ENCODE data around the gene ENPP6.
"Not testable (repeated sequence)": the region's sequence is repeated elsewhere in the genome, so short reads cannot be mapped to it uniquely, and the experiment has no call there.

The ENPP6 gene

DNA sequence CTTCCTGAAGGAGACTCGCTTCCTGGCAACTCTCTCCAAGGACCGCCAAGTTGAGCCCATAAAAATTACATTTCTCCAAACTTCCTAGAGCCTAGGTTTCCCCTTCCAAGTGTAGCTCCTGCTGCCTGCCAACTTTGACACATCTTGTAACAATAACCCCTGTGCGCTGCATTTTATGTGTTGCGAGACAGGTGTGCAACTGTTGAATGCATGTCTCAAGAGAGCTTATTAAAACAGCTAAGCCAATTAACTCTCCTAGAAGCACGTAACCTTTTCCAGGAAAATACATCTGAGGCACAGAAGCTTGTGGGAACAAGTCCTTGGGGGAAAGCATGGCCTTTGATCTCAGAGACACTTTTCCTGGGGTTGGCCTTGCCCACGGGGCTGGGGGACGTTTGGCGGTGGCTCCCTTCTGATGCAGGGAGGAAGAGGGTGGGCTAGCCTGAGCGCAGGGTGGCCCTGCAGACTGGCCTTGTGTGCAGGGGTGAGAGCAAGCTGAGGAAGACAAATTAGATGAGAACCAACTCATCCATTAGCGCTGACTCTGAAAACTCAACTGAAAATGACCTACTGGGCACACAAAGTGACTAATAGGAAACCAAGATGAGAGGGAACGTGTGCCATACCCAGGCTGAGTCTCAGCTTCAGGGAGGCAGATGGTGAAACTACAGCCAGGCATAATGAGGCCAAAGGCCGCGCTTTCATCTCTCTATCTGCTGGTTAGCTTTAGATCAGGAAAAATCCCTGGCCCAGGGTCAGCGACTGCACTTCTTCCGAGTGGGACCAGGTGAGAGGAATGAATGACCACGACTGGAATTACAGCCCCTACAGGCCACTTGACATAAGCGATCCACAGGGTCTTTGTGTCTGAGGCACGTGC lies 75.3 kb downstream of the ENPP6 start:
- 90 to 94% methylated on average over 18 of the region's 18 CpGs for WGBS, 2 experiments
- Histone ChIP-seq H3K4me1 (ENCODE audit: control insufficient read depth, insufficient read depth, low read length) (no peaks in the 10 kb centered on the region), H3K36me3 (ENCODE audit: control insufficient read depth, insufficient read depth, low read length) (no peaks in the 10 kb centered on the region), H3K9me3 (ENCODE audit: control insufficient read depth, low read length) (no peaks in the 10 kb centered on the region), H3K27me3 (ENCODE audit: control insufficient read depth, insufficient read depth, low read length, poor library complexity, severe bottlenecking) (no peaks in the 10 kb centered on the region), H3K4me3 (ENCODE audit: insufficient read depth, low read depth, low read length) (no peak overlapping the region), H3K27ac (ENCODE audit: insufficient read depth, low read depth, low read length, poor library complexity, severe bottlenecking) (no peak overlapping the region)

DNA sequence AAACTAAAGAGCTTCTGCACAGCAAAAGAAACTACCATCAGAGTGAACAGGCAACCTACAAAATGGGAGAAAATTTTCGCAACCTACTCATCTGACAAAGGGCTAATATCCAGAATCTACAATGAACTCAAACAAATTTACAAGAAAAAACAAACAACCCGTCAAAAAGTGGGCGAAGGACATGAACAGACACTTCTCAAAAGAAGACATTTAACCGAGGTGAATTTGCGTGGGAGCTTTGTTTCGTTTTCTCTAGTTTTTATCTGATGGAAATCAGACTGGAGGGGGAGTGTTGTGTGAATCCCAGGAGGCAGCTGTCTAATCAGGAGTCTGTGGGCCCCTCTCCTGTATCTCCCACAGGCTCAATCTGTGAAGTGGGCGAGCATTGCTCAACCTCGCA lies 76.8 kb downstream of the ENPP6 start:
- WGBS, 2 experiments, result 90 to 91% methylated on average over 7 of the region's 8 CpGs
- H3K4me3 ChIP-seq (ENCODE audit: insufficient read depth, low read depth, low read length); H3K36me3 ChIP-seq (ENCODE audit: control insufficient read depth, insufficient read depth, low read length); H3K27me3 ChIP-seq (ENCODE audit: control insufficient read depth, insufficient read depth, low read length, poor library complexity, severe bottlenecking); H3K27ac ChIP-seq (ENCODE audit: insufficient read depth, low read depth, low read length, poor library complexity, severe bottlenecking); H3K4me1 ChIP-seq (ENCODE audit: control insufficient read depth, insufficient read depth, low read length); H3K9me3 ChIP-seq (ENCODE audit: control insufficient read depth, low read length): not testable (repeated sequence)

DNA sequence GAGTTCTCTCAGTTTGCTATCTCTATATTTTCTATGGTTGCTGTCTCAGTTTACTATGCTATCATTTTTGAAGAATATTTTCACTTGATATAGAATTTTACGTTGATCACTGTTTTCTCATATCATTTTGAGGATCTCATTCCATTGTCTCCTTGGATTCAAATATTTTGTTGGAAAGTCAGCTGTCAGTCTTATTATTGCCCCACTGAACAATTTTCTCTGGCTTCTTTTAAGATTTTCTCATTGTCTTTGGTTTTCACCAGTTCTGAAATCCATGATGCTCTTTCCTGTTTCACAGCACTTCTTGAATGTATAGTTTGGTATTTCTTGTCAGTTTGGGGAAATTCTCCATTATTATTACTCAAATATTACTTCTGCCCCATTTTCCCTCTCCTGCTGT lies 81.1 kb downstream of the ENPP6 start:
- 86 to 100% methylated on average over 1 of the region's 1 CpG for WGBS, 2 experiments
- H3K27me3 ChIP-seq (ENCODE audit: control insufficient read depth, insufficient read depth, low read length, poor library complexity, severe bottlenecking), result no peaks in the 10 kb centered on the region
- no peaks in the 10 kb centered on the region for H3K9me3 ChIP-seq (ENCODE audit: control insufficient read depth, low read length)
- no peak overlapping the region for H3K4me3 ChIP-seq (ENCODE audit: insufficient read depth, low read depth, low read length)
- H3K27ac ChIP-seq (ENCODE audit: insufficient read depth, low read depth, low read length, poor library complexity, severe bottlenecking), result no peak overlapping the region
- H3K4me1 ChIP-seq (ENCODE audit: control insufficient read depth, insufficient read depth, low read length), result no peaks in the 10 kb centered on the region
- no peaks in the 10 kb centered on the region for H3K36me3 ChIP-seq (ENCODE audit: control insufficient read depth, insufficient read depth, low read length)

DNA sequence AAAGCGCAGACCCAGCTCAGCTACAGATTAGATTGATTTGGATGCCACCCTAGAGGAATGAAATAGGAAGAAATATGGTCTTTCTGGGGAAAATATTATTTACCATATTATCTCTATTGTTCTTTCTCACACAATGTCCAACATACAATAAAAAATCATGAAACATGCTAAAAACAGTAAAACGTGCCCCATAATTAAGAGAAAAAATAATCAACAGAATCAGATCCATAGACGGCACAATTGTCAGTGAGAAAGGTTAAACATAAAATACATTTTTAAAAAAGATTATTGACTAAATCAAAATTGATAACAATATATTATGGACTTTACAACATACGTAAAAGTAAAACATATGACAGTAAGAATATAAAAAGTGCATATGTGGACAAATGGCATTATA lies 90.9 kb downstream of the ENPP6 start:
- H3K4me1 ChIP-seq (ENCODE audit: control insufficient read depth, insufficient read depth, low read length), result no peaks in the 10 kb centered on the region
- no peaks in the 10 kb centered on the region for H3K27me3 ChIP-seq (ENCODE audit: control insufficient read depth, insufficient read depth, low read length, poor library complexity, severe bottlenecking)
- no peak overlapping the region for H3K4me3 ChIP-seq (ENCODE audit: insufficient read depth, low read depth, low read length)
- WGBS, 2 experiments, result 70% methylated on average over 3 of the region's 4 CpGs; no CpG with 5 or more reads in 1 of the 2 experiments
- no peaks in the 10 kb centered on the region for H3K36me3 ChIP-seq (ENCODE audit: control insufficient read depth, insufficient read depth, low read length)
- H3K27ac ChIP-seq (ENCODE audit: insufficient read depth, low read depth, low read length, poor library complexity, severe bottlenecking), result no peak overlapping the region
- H3K9me3 ChIP-seq (ENCODE audit: control insufficient read depth, low read length), result no peaks in the 10 kb centered on the region

DNA sequence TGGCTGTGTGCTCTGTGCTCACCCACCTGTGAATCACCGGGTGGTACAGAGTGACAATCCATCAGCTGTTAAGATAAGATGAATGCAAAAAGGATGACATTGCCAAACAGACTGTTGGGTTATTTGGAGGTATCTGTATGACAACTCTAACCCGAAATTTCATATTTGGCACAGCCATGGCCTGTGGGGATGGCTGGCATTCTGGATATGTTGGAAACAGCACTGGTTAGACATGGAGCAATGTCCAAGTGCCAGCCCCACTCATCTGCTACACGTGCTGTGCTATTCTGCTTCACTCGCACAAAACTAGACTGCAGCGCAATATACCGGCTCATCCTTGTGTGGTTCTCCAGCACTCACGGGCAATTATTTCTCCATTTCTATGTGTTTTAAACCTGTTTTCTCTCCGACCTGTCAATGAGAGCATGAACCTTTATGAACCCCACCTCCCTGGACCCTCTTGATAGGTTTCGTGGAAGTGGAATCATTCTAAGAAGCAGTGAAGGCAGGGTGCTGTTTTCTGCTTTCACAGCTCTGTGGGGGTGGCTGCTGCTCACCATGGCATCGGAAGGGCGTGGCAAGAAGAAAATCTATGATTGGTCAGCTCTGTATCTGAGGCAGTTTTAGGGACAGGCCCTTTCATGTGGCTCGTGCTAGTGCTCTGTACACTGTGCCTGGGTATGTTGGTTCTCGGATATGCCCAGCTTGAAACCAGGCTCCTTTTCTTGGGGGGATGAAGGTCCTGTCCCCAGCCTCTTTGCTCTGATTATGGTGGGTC lies 94.9 kb downstream of the ENPP6 start:
- 91 to 92% methylated on average over 13 of the region's 13 CpGs for WGBS, 2 experiments
- Histone ChIP-seq H3K27ac (ENCODE audit: insufficient read depth, low read depth, low read length, poor library complexity, severe bottlenecking) (no peak overlapping the region), H3K4me1 (ENCODE audit: control insufficient read depth, insufficient read depth, low read length) (no peaks in the 10 kb centered on the region), H3K36me3 (ENCODE audit: control insufficient read depth, insufficient read depth, low read length) (no peaks in the 10 kb centered on the region), H3K4me3 (ENCODE audit: insufficient read depth, low read depth, low read length) (no peak overlapping the region), H3K27me3 (ENCODE audit: control insufficient read depth, insufficient read depth, low read length, poor library complexity, severe bottlenecking) (no peaks in the 10 kb centered on the region), H3K9me3 (ENCODE audit: control insufficient read depth, low read length) (no peaks in the 10 kb centered on the region)

DNA sequence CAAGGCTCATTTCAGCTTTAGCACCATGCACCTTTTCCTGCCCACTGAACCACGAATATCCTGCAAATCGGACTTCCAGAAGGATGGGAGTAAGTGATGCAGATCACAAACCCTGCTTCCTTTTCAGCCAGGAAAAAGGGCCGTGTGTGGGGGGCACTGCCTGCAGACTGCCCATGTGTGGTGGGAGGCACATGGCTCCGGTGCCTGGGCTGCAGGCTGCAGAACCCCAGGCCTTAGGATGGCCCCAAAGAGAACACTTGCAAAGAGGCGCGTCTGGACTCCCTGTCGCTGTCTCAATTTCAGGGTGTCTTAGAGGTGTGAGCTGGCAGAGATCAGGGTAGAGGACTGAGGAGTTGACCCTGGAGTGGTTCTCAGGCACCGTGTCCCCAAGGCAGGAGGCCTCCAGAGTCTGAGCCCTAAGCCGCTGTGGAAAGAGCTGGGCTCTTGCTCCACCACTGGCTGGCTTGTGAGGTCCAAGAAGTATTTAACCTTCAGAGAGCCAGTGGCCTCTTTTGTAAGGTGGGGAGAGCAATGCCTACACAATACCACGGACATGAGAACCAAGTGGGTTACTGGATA lies 97.0 kb downstream of the ENPP6 start:
- Histone ChIP-seq H3K27ac (ENCODE audit: insufficient read depth, low read depth, low read length, poor library complexity, severe bottlenecking) (no peak overlapping the region), H3K4me1 (ENCODE audit: control insufficient read depth, insufficient read depth, low read length) (no peaks in the 10 kb centered on the region), H3K27me3 (ENCODE audit: control insufficient read depth, insufficient read depth, low read length, poor library complexity, severe bottlenecking) (no peaks in the 10 kb centered on the region), H3K36me3 (ENCODE audit: control insufficient read depth, insufficient read depth, low read length) (no peaks in the 10 kb centered on the region), H3K9me3 (ENCODE audit: control insufficient read depth, low read length) (no peaks in the 10 kb centered on the region), H3K4me3 (ENCODE audit: insufficient read depth, low read depth, low read length) (no peak overlapping the region)
- 88 to 90% methylated on average over 10 of the region's 10 CpGs for WGBS, 2 experiments

DNA sequence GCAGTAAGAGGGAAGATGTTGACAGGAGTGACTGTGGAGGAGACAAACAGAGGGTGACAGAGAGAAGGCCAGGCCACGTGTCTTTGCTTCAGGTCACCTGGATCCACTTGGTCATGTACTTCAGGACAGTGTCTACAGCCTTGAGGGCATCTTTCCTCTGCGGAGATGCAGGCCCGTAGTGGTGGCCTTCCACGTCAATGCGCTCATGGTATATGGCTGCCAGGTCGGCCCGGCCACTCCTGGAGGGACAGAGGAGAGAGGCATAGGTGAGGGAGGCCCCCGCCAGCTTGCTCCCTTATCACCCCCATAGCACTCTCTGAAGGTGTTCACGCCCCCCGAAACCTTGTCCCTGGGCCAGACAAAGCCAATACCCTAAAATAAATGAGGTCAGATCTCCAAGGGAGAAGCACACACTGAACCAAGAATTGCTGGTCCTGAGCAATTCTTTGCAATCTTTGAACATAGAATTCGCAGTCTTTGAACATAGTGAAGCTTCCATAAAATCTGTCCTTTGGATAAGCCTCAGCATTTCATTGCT lies 99.9 kb downstream of the ENPP6 start:
- no peak overlapping the region for H3K27ac ChIP-seq (ENCODE audit: insufficient read depth, low read depth, low read length, poor library complexity, severe bottlenecking)
- no peaks in the 10 kb centered on the region for H3K4me1 ChIP-seq (ENCODE audit: control insufficient read depth, insufficient read depth, low read length)
- H3K9me3 ChIP-seq (ENCODE audit: control insufficient read depth, low read length), result no peaks in the 10 kb centered on the region
- WGBS, 2 experiments, result 92 to 95% methylated on average over 11 of the region's 11 CpGs
- no peak overlapping the region for H3K4me3 ChIP-seq (ENCODE audit: insufficient read depth, low read depth, low read length)
- H3K27me3 ChIP-seq (ENCODE audit: control insufficient read depth, insufficient read depth, low read length, poor library complexity, severe bottlenecking), result no peaks in the 10 kb centered on the region
- no peaks in the 10 kb centered on the region for H3K36me3 ChIP-seq (ENCODE audit: control insufficient read depth, insufficient read depth, low read length)

DNA sequence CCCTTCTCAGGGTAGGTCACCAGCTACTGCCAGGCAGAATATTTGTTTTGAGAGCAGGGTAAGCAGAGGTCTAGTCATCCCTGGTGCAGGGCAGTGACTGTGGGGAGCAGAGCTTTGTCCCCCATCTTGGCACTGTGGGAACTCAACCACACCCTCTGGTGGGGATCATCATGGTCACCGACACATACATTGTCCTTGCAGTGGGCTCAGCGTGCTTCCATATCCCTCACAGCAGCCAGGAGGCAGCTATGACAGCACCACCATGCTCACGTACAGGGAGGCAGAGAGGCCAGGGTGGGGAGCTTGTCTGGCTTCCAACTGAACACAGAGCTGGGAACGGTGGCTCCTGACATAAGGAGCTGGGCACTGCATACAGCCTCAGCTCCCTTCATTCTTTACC lies 102.3 kb downstream of the ENPP6 start:
- H3K9me3 ChIP-seq (ENCODE audit: control insufficient read depth, low read length), result no peaks in the 10 kb centered on the region
- H3K27ac ChIP-seq (ENCODE audit: insufficient read depth, low read depth, low read length, poor library complexity, severe bottlenecking), result no peak overlapping the region
- no peaks in the 10 kb centered on the region for H3K27me3 ChIP-seq (ENCODE audit: control insufficient read depth, insufficient read depth, low read length, poor library complexity, severe bottlenecking)
- 77 to 86% methylated on average over 4 of the region's 4 CpGs for WGBS, 2 experiments
- H3K4me3 ChIP-seq (ENCODE audit: insufficient read depth, low read depth, low read length), result no peak overlapping the region
- no peaks in the 10 kb centered on the region for H3K4me1 ChIP-seq (ENCODE audit: control insufficient read depth, insufficient read depth, low read length)
- H3K36me3 ChIP-seq (ENCODE audit: control insufficient read depth, insufficient read depth, low read length), result no peaks in the 10 kb centered on the region

DNA sequence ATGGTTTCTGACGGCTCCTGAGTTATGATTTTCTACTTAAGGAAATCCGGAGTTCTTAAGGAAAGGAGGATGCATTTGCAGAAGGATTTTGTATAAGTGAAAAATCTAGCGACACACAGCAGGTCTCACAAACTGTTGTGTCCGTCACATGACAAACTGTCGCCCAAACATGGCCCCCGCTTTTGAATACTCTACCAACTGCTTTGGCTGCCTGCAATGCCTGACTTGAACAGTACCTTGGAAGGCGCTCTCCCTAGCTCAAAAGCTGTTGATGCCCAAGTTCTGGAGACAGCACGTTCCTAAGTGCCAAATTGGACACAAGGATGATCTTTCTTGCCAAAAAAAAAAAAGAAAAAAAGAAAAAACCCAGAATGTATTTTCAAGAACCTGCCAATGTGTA lies 103.2 kb downstream of the ENPP6 start:
- H3K27me3 ChIP-seq (ENCODE audit: control insufficient read depth, insufficient read depth, low read length, poor library complexity, severe bottlenecking), result no peaks in the 10 kb centered on the region
- no peaks in the 10 kb centered on the region for H3K4me1 ChIP-seq (ENCODE audit: control insufficient read depth, insufficient read depth, low read length)
- no peaks in the 10 kb centered on the region for H3K36me3 ChIP-seq (ENCODE audit: control insufficient read depth, insufficient read depth, low read length)
- 93 to 94% methylated on average over 8 of the region's 8 CpGs for WGBS, 2 experiments
- H3K9me3 ChIP-seq (ENCODE audit: control insufficient read depth, low read length), result no peaks in the 10 kb centered on the region
- H3K27ac ChIP-seq (ENCODE audit: insufficient read depth, low read depth, low read length, poor library complexity, severe bottlenecking), result no peak overlapping the region
- H3K4me3 ChIP-seq (ENCODE audit: insufficient read depth, low read depth, low read length), result no peak overlapping the region

DNA sequence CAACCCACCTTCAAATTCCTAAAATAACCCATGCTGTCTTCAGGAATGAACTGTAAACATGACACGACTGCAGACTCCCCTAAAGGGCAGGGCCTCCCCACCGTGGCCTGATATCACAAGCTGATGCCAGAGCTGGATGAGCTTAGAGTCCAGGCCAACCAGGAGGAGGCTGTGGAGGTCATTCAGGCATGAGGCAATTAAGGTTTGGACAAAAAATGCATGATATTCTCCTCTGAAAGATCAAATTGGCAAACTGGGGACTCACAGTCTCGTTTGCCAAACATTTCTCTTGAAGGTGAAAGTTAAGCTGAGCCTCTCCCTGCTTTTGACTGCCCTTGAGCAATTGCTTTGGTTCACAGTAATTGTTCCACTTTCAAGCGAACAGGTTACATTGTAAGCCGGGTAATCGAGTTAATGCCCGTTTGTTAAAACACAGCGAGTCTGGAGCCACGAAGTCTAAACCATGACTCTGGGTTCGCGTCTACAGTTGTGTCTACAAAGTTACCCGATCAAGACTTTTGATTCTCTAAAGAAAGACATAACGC lies 105.6 kb downstream of the ENPP6 start:
- 93 to 95% methylated on average over 12 to 13 of the region's 13 CpGs for WGBS, 2 experiments
- no peaks in the 10 kb centered on the region for H3K36me3 ChIP-seq (ENCODE audit: control insufficient read depth, insufficient read depth, low read length)
- no peak overlapping the region for H3K4me3 ChIP-seq (ENCODE audit: insufficient read depth, low read depth, low read length)
- no peaks in the 10 kb centered on the region for H3K9me3 ChIP-seq (ENCODE audit: control insufficient read depth, low read length)
- H3K4me1 ChIP-seq (ENCODE audit: control insufficient read depth, insufficient read depth, low read length), result no peaks in the 10 kb centered on the region
- no peaks in the 10 kb centered on the region for H3K27me3 ChIP-seq (ENCODE audit: control insufficient read depth, insufficient read depth, low read length, poor library complexity, severe bottlenecking)
- no peak overlapping the region for H3K27ac ChIP-seq (ENCODE audit: insufficient read depth, low read depth, low read length, poor library complexity, severe bottlenecking)

All from ectodermal cell (in vitro differentiated cells).